ENCODE data around the gene EZR.
"Not testable (repeated sequence)": the region's sequence is repeated elsewhere in the genome, so short reads cannot be mapped to it uniquely, and the experiment has no call there.

Gene EZR

DNA sequence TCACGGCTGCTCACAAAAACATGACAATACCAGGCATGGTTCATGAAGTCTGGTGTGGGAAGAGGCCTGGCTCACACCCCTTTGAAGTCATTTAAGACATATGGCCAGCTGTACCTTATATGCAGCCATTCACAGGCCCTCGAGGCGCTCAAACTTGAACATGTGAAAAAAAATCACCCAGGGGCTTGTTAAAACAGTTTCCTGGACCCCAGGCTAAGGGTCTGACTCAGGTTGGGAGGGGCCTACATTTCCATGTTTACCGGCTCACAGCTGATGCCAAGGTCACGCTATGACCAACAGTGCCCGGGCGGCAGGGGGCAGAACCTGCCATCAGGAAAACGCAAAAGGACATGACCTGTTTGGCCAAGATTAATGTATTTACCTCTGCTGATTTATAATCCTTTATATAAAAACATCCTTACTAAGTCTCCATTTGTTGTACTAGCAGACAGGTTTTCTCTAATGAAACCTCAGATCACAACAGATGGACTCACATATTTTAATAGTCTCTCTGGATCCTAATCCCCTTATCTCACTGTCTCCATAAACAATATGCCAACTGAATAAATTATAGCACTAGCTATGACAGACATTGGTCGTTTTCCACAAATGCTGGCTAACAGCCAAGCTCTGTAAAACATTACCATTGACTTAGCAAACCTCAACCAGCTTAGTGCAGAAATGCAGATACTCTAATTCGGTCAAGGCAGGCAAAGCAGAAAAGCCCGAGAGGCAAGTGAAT lies 19.9 kb downstream of the EZR start:
- no peak for DNase-seq (ENCODE audit: low read depth in 2 of 3, low spot score in 1 of 3)

DNA sequence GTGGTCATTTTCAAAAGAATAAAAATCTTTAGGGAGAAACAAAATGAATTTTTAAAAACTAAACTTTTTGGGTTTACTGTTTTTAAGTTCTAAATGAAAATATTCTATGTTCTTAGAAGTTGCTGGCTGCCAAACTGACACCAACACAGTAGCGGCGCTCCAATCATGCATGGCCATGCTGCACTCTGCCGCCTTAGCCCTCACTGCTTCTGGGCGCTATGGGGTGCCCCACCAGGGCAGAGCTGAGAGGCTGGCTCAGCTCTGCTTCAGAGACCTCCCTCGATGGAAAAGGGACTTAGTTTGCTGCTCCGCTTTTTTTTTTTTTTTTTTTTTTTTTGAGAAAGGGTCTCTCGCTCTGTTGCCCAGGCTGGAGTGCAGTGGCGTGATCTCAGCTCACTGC lies 20.9 kb downstream of the EZR start:
- DNase-seq (ENCODE audit: low read depth in 2 of 3, low spot score in 1 of 3): no peak

DNA sequence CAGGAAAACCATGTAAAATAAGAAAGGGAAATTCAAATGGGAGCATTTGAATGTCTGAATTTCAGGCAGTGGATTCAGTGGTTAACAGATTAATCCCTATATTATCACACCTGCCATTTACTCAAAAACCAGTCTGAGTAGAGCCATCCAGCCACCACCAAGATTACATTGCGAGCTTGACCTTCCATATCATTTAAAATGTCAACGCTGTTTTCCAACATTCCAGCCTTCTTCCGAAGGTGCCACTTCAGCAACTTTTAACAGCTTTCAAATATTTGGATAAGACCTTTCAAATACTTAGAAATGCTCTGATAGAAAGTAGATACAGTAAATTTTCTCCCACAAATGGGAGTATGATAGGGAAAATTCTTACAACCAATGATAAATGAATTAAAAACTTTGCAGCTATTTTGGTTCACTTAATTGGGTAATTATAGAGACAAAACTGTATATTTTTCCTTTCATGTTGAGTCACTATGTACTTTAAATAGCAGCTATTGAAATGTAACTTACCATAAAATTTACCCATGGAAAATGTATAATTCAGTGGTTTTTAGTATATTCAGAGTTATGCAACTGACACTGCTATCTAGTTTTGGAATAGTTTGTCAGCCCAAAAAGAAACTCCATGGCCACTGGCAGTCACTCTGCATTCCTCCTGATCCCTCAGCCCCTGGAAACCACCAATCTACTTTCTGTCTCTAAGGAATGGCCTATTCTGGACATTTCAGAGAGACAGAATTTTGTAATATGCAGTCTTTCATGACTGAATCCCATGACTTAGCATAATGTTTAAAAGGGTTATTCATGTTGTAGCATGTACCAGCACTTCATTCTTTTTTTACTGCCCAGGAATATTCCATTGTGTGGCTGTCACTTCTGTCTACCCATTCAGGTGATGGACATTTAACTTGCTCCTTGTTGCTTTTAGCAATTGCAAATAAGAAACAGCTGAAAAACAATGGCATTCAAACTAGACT lies 21.5 kb downstream of the EZR start:
- no peak for DNase-seq (ENCODE audit: low read depth in 2 of 3, low spot score in 1 of 3)

DNA sequence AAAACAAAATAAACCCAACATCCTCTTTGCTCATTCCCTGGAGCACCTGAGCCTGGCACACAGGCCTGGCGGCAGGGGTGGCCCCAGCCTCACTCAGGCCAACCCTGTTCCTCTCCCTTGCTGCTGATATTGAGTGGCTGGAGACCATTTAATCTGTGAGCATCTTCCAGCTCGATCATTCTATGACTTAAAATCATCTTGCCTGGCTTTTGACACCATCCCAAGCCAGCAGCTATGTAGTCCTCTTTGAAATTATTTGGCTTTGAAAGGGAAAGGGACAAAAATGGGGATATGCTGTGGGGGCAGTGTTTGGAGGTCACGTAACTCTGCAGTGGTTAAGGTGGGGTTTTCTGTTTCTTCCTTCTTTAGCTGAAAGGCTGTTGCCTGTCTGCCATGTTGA lies 22.8 kb downstream of the EZR start:
- no peak for DNase-seq (ENCODE audit: low read depth in 2 of 3, low spot score in 1 of 3)

DNA sequence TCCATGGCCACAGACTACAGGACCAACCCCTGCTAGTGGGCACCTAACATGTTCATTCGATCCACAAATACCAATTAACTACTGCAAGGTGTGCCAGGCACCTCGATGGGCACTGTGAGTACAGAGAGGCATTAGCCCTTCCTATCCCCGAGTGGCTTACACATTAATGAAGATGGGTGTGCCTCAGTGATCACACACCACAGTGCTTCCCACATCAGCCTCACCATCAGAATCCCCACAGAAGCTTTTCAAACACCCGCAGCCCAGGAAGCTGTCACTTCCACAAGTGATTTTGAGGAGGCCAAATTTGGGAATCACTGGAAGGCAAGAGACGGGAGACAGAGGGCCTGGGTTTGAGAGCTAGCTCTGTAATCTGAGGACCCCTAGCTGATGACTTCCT lies 23.7 kb downstream of the EZR start:
- DNase-seq (ENCODE audit: low read depth in 2 of 3, low spot score in 1 of 3): no peak

DNA sequence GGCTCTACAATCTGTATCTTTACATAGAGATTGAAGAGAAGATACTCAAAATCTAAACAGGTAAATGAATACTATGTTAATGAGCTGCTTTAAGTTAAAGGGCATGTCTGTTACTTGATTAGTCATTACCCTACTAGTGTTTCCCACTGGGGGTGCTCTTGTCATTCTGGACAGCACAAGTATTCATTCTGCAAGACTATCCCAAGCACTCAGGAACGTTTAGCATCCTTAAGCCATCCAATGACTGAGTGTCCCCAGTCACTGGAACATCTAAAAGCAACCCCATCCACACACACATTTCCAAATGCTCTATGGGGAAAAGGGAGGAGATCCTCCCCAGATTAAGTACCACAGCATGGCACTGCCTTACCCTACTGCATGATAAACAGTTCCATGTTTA lies 25.7 kb downstream of the EZR start:
- DNase-seq (ENCODE audit: low read depth in 2 of 3, low spot score in 1 of 3): no peak

DNA sequence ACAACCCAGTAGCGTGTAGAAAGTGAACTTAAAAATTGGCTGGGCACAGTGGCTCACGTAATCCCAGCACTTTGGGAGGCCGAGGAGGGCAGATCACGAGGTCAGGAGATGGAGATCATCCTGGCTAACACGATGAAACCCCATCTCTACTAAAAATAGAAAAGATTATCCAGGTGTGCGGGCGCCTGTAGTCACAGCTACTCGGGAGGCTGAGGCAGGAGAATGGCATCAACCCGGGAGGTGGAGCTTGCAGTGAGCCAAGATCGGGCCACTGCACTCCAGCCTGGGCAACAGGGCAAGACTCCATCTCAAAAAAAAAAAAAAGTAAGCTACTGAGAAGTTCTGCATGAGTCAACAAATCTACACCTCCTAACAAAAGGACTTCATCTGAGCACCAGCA lies 26.7 kb downstream of the EZR start:
- DNase-seq (ENCODE audit: low read depth in 2 of 3, low spot score in 1 of 3): not testable (repeated sequence)

DNA sequence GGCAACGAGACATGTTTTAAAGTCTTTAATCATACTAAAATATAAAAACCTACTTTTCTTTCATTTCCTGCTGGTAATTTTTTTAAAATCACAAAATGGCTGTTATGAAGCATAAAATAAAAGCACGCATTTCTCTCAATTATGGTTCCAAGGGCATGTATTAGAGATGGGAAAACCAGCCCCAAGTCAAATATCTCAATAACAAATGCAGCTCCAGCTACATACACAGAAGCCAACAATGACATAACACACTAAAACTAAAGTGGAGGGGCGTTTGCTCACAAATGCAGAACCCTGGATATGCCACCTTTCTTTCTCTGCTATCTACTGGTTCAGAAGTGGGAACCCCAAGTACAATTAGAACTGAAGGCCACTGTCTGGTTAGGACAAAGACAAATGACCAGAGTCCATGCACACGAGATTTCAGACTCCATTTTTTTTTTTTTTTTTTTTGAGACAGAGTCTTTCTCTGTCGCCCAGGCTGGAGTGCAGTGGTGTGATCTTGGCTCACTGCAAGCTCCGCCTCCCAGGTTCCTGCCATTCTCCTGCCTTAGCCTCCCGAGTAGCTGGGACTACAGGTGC lies 27.8 kb downstream of the EZR start:
- DNase-seq (ENCODE audit: low read depth in 2 of 3, low spot score in 1 of 3): no peak

DNA sequence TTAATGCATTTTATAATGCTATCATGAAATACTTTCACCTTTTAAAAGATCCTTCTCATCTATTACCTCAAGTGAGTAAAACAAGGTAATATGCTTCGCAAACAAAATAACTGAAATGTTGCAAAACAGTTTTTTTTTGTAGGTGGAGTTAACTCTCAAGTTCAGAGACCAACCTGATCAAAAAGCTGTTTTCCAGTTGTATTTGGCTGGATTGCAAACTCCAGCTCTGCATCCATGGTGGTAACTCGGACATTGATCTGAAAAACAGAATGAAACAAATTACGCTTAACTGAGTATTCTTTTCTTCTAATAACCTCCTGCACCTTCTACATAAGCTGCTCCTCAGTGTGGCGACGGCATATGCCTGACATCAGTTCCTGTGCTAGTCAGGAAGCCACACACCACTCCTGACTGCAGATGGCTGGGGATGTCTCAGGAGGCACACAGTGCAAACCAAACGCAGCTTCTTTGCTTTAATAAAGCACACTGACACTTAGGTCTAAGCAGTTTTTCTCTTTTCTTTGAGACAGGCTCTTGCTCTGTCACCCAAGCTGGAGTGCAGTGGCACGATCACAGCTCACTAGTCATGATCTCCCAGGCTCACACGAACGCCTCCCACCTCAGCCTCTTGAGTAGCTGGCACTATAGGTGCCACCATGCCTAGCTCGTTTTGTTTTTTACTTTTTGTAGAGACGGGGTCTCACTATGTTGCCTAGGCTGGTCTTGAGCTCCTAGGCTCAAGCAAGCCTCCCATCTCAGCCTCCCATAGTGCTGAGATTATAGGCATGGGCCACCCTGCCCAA lies 29.9 kb downstream of the EZR start:
- no peak for DNase-seq (ENCODE audit: low read depth in 2 of 3, low spot score in 1 of 3)

DNA sequence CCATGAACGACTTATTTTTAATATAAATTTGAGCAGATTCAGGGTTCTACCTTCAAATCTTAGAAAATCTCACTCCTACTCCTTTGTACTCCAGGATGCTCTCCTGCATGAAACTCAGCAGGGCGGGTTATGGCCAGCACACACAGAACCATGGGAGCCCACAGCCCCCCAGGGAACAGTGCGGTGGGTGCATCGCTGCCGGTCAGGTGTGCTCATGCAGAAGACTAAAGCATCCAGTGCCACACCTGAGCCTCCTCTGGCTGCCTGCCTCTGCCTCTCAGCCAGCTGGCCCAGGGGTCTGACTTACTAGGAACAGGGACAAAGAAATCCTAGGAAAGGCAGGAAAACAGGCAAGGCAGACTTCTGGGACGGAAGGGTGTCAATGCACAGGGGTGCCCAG lies 31.8 kb downstream of the EZR start:
- DNase-seq (ENCODE audit: low read depth in 2 of 3, low spot score in 1 of 3): no peak

DNA sequence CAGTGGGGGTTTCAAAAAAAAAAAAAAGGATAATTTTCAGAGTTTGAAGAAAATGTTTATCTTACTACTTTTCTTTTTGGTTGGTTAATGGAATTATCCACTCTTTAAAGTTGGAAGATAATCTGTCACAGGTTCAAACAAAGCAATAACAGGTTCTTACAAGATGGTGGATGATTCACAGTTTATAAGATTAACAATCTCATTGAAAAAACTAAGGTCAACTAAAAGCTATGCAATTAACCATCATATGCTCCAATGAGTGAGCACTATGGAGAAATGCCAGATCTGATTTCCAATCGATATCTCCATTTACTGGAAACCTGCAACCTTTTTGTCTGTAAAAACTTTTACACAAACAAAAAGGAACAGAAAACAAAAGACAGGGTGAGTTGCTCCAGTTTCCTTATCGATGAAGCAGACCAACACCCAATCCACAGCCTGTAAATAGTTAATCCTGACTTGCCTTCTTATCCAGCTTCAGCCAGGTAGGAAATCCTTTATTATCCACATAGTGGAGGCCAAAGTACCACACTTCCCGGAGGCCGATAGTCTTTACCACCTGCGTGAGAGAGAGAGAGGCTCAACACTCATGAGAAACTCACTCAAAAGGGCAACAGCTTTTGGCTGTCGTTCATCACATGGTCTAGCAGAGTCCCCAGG lies 32.4 kb downstream of the EZR start:
- no peak for DNase-seq (ENCODE audit: low read depth in 2 of 3, low spot score in 1 of 3)

DNA sequence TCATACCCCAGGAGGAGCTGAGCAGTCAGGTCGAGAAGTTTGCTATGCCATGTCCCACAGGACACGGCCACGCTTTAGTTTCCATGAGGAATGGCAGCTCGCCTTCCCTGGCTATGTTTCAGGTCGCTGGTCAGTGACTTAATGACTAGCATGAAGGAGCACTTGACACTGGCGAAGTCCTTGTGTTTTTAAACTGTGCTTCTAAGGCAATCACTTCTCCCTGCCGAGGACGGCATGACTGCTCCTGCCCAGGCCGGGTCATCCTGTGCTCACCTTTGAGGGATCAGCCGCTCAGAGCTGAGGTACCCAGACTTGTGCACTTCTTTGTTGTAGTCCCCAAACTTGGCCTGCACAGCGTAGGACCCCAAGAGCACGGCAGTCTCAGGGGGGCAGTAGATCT lies 34.1 kb downstream of the EZR start:
- DNase-seq (ENCODE audit: low read depth in 2 of 3, low spot score in 1 of 3): no peak

DNA sequence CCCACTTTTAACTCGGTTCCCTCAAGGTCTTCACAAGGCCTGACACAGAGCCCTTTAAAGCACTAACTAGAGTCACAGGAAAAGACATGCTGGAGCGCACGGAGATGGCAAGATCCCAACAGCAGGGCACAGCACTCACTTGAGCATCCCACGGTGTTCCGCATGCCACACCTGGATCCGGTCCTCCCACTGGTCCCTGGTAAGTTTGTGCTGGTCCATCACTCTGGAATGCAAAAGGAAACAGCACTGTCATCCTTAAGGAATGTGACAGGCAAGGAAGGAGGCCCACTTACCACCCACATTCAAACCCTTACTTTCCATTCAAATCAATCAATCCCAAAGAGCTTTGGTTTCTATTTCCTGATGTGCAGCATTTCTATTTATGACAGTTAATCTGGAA lies 34.7 kb downstream of the EZR start:
- no peak for DNase-seq (ENCODE audit: low read depth in 2 of 3, low spot score in 1 of 3)

DNA sequence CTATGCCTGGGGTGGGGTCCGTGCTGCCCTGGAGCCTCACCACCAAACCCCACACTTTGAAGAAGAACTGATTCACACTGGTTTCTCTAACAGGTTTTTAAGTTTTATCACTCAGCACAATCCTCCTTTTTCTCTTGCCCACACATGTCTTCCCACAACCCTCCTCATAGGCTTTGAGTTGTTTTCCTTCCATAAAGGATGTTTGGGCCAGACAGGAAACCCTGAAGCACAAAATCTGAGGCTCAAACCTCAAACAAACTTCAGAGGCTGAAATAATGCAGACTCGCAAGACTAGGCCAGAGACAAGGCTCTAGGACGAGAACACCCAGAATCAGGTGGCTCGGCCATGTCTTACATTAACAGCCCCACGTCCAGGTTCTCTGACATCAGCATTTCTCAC lies 35.3 kb downstream of the EZR start:
- DNase-seq (ENCODE audit: low read depth in 2 of 3, low spot score in 1 of 3): no peak

DNA sequence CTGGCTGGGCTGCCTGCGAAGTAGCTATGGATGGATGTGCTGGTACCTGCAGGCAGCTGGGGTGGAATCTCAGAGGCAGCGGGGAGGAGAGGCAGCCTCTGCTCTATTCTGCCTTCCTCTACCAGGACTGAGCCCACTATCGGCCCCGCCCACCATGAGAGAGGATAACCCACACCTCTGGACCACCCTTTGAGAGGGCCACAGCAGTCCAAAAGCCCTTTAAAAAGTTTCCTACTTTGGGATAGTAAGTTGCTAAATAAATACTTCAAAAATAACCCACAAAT lies 36.1 kb downstream of the EZR start:
- DNase-seq (ENCODE audit: low read depth in 2 of 3, low spot score in 1 of 3): no peak

DNA sequence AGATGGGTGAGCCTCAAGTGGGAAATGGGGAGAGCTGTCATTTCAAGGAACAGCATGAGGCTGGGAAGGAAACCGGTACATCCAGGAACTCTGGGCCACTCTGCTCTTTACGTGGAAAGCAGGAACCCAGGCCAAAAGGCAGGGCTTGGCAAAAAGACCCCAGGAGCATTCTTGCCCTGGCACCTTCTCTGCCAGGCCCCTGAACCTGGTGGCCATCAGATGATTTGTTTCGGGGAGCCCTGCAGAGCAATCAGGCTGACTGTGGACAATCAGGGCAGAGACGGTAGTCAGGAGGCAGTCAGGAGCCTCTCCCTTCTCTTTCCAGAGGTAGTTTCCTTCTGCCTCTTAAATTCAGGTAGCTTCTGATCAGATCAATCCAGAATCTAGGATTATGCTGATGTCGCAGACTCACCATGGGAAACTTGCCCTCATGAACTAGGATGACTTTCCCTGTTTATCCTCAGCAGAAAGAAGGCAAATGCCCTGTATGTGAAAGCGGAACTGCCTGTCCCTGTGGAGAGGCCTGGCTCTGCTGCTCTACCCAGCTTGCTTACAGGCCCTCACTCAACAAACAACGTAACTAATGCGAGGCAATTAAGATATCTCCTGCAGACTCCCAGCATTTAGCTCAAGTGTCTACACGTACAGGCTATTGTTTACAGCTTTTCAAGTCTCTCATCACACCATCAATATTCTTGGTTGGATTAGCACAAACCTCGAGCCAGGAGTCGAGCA lies 36.6 kb downstream of the EZR start:
- no peak for DNase-seq (ENCODE audit: low read depth in 2 of 3, low spot score in 1 of 3)

DNA sequence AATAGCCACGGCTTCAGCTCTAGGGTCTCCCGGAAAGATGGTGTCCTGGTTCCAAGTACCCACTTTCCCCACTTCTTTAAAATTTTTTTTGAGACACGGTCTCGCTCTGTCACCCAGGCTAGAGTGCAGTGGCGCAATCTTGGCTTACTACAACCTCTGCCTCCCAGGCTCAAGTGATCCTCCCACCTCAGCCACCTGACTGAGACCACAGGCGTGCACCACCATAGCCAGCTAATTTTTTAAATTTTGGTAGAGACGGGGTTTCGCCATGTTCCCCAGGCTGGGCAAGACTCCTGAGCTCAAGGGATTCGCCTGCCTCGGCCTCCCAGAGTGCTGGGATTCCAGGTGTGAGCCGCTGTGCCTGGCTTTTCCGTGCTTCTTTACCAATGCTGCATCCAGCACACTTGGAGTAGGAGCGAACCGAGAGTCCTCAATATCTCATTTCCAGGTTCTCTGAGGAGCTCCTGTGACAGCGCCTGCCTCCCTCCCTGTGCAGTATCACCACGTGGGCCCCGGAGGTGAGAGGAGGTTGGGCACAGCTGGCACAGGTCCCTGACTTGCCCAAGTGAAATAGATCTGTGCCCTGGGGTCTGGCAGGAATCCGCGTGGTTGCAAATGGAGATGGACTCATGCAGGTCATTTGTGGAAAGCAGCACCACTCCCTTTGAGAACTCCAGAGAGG lies 37.3 kb downstream of the EZR start:
- DNase-seq (ENCODE audit: low read depth in 2 of 3, low spot score in 1 of 3): no peak

DNA sequence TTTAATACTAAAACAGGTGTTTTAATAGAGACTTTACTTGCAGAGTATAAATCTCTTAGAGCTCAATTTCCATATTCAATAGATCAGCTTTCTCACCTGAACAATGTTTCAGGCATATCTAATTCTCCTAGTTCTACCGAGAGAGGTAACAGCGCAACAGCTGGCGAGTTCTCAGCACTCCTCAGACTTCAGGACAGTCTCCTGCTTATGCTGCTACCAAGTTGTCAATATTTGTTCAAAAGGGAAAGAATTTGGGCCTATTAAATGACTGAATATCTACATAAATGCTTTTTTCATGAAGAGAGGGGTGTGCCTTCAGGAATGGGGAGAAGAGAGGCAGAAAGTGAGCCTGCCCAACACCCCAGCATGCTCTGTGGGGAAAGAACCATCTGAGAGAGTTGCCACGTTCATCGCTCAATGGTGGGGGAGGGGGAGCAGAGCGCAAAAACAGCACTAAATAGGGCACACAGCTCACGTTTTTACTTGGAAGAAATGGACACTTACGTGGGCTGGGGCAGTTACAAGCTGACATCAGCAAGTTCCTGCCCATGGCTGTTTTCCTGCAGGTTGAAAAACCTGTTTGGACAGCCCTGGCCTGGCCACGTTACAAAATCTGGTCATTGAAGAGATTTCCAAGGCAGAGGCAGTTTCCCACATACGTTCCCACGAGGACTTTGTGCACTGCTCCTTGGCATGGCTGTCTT lies 38.0 kb downstream of the EZR start:
- no peak for DNase-seq (ENCODE audit: low read depth in 2 of 3, low spot score in 1 of 3)

DNA sequence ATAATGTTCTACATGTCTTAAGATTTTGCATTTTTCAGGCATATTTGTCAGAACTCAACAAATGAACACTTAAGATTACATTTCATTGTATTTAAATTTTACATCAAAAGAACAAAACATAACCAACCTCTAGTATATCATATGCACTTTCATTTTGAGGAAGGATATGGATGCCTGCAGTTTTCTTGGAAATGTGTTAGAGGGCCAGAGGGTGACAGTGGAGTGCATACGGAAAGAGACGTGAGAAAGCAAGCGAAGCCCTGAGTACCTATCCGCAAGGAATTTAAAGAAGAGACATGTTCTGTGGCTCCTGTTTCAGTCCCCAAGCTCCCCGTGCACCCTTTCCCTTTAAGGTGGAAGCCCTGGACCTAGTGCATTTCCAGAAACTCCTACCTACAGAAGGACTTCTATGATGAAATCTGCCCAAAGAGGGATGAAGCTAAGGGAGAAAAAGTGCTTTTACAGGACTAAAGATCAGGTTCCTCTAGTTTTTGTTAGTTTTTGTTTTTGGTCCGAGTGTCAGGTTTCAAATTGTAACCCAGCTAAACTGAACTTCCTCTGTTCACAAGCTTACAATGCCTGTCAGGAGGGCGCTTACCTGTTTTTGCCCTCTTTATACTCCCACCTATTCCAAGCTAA lies 38.8 kb downstream of the EZR start:
- DNase-seq (ENCODE audit: low read depth in 2 of 3, low spot score in 1 of 3): no peak

All from stimulated activated CD4-positive, alpha-beta T cell treated with anti-CD3 and anti-CD28 coated beads, Interleukin-12 subunit alpha, Interleukin-12 subunit beta, amount 100 ng/mL, for 48 hours (primary cell).